ENCODE data around the gene CNTN4.

The CNTN4 gene

GRCh38 chr3:2862366-2862765, 763.7 kb downstream of the CNTN4 start:
- H3K4me1 ChIP-seq (ENCODE audit: control insufficient read depth, insufficient read depth, low read length, poor library complexity, severe bottlenecking) = no peaks in the 10 kb centered on the region
- no peaks in the 10 kb centered on the region for H3K9me3 ChIP-seq (ENCODE audit: control insufficient read depth, low read length)
- 100% methylated on average over 1 of the region's 1 CpG for WGBS, 2 experiments (ENCODE audit: insufficient coverage in 2 of 2)
- no peak overlapping the region for H3K27ac ChIP-seq (ENCODE audit: low read depth, low read length, severe bottlenecking)
- H3K36me3 ChIP-seq (ENCODE audit: control insufficient read depth, insufficient read depth, low read length) = no peaks in the 10 kb centered on the region
- no peak overlapping the region for H3K4me3 ChIP-seq (ENCODE audit: extremely low read depth, insufficient read depth, low read length, poor library complexity, severe bottlenecking)

GRCh38 chr3:2863127-2863526, 764.5 kb downstream of the CNTN4 start:
- Histone ChIP-seq H3K36me3 (ENCODE audit: control insufficient read depth, insufficient read depth, low read length) (no peaks in the 10 kb centered on the region), H3K27ac (ENCODE audit: low read depth, low read length, severe bottlenecking) (no peak overlapping the region), H3K9me3 (ENCODE audit: control insufficient read depth, low read length) (no peaks in the 10 kb centered on the region), H3K4me3 (ENCODE audit: extremely low read depth, insufficient read depth, low read length, poor library complexity, severe bottlenecking) (no peak overlapping the region), H3K4me1 (ENCODE audit: control insufficient read depth, insufficient read depth, low read length, poor library complexity, severe bottlenecking) (no peaks in the 10 kb centered on the region)
- no CpG with 5 or more reads among the region's 2 CpGs for WGBS, 2 experiments (ENCODE audit: insufficient coverage in 2 of 2)

DNA sequence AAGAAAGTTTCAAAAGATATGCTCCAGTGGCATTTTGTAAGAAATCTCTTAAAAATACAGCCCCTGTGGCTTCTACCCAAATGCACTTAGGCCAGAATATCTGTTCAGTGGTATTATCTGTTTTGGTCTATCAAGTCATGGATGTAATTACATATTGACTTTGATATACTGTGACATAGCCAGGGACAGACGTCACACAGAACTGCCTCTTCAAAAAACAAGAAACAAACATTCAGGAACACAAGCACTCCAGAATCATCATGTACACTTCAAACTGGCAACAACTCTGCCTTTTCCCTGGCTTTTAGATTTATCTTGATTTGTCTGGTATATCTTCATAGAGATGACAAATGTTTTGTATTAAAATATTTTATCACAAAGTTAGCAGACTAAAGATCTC, 771.2 kb downstream of the CNTN4 start:
- no peak overlapping the region for H3K4me3 ChIP-seq (ENCODE audit: extremely low read depth, insufficient read depth, low read length, poor library complexity, severe bottlenecking)
- WGBS, 2 experiments (ENCODE audit: insufficient coverage in 2 of 2) = 100% methylated on average over 1 of the region's 1 CpG; no CpG with 5 or more reads in 1 of the 2 experiments
- H3K36me3 ChIP-seq (ENCODE audit: control insufficient read depth, insufficient read depth, low read length) = no peaks in the 10 kb centered on the region
- no peak overlapping the region for H3K27ac ChIP-seq (ENCODE audit: low read depth, low read length, severe bottlenecking)
- no peaks in the 10 kb centered on the region for H3K4me1 ChIP-seq (ENCODE audit: control insufficient read depth, insufficient read depth, low read length, poor library complexity, severe bottlenecking)
- no peaks in the 10 kb centered on the region for H3K9me3 ChIP-seq (ENCODE audit: control insufficient read depth, low read length)

- no peak overlapping the region for H3K27ac ChIP-seq (ENCODE audit: low read depth, low read length, severe bottlenecking)
- H3K9me3 ChIP-seq (ENCODE audit: control insufficient read depth, low read length) = no peaks in the 10 kb centered on the region
- H3K4me3 ChIP-seq (ENCODE audit: extremely low read depth, insufficient read depth, low read length, poor library complexity, severe bottlenecking) = no peak overlapping the region
- 80% methylated on average over 1 of the region's 3 CpGs; no CpG with 5 or more reads in 1 of the 2 experiments for WGBS, 2 experiments (ENCODE audit: insufficient coverage in 2 of 2)
- no peaks in the 10 kb centered on the region for H3K4me1 ChIP-seq (ENCODE audit: control insufficient read depth, insufficient read depth, low read length, poor library complexity, severe bottlenecking)
- no peaks in the 10 kb centered on the region for H3K36me3 ChIP-seq (ENCODE audit: control insufficient read depth, insufficient read depth, low read length)
Measured at GRCh38 chr3:2870724-2871333, 772.2 kb downstream of the CNTN4 start.

GRCh38 chr3:2872884-2873283, 774.2 kb downstream of the CNTN4 start:
- Histone ChIP-seq H3K36me3 (ENCODE audit: control insufficient read depth, insufficient read depth, low read length) (no peaks in the 10 kb centered on the region), H3K4me3 (ENCODE audit: extremely low read depth, insufficient read depth, low read length, poor library complexity, severe bottlenecking) (no peak overlapping the region), H3K4me1 (ENCODE audit: control insufficient read depth, insufficient read depth, low read length, poor library complexity, severe bottlenecking) (no peaks in the 10 kb centered on the region), H3K9me3 (ENCODE audit: control insufficient read depth, low read length) (no peaks in the 10 kb centered on the region), H3K27ac (ENCODE audit: low read depth, low read length, severe bottlenecking) (no peak overlapping the region)
- no CpG with 5 or more reads among the region's 2 CpGs for WGBS, 2 experiments (ENCODE audit: insufficient coverage in 2 of 2)

GRCh38 chr3:2873986-2874385, 775.3 kb downstream of the CNTN4 start:
- Histone ChIP-seq H3K36me3 (ENCODE audit: control insufficient read depth, insufficient read depth, low read length) (no peaks in the 10 kb centered on the region), H3K27ac (ENCODE audit: low read depth, low read length, severe bottlenecking) (no peak overlapping the region), H3K9me3 (ENCODE audit: control insufficient read depth, low read length) (no peaks in the 10 kb centered on the region), H3K4me3 (ENCODE audit: extremely low read depth, insufficient read depth, low read length, poor library complexity, severe bottlenecking) (no peak overlapping the region), H3K4me1 (ENCODE audit: control insufficient read depth, insufficient read depth, low read length, poor library complexity, severe bottlenecking) (no peaks in the 10 kb centered on the region)
- WGBS, 2 experiments (ENCODE audit: insufficient coverage in 2 of 2) = 100% methylated on average over 1 to 2 of the region's 2 CpGs

- Histone ChIP-seq H3K36me3 (ENCODE audit: control insufficient read depth, insufficient read depth, low read length) (no peaks in the 10 kb centered on the region), H3K27ac (ENCODE audit: low read depth, low read length, severe bottlenecking) (no peak overlapping the region), H3K9me3 (ENCODE audit: control insufficient read depth, low read length) (no peaks in the 10 kb centered on the region), H3K4me3 (ENCODE audit: extremely low read depth, insufficient read depth, low read length, poor library complexity, severe bottlenecking) (no peak overlapping the region), H3K4me1 (ENCODE audit: control insufficient read depth, insufficient read depth, low read length, poor library complexity, severe bottlenecking) (no peaks in the 10 kb centered on the region)
- WGBS, 2 experiments (ENCODE audit: insufficient coverage in 2 of 2) = no CpG with 5 or more reads among the region's 3 CpGs
Measured at GRCh38 chr3:2875699-2876098, 777.0 kb downstream of the CNTN4 start.

DNA sequence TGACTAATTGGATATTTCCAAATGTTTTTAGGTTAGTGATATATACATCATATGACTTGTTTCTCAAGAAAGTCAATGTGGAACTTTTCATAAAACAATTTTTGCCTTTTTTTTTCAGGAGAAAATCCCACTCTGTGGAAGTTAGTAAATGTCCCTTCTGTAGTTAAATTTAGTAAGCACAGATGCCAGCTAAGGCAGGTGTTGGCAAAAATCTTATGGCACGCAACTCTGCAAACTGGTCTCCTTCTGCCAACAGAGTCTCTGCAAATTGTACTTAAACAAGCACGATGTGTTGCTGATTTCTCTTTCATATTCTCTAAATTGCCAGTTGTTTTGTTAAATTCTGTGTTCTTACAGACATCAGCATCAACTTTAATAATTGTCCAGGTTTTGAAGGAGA, 777.7 kb downstream of the CNTN4 start:
- no peak overlapping the region for H3K27ac ChIP-seq (ENCODE audit: low read depth, low read length, severe bottlenecking)
- no peaks in the 10 kb centered on the region for H3K36me3 ChIP-seq (ENCODE audit: control insufficient read depth, insufficient read depth, low read length)
- WGBS, 2 experiments (ENCODE audit: insufficient coverage in 2 of 2) = 88 to 100% methylated on average over 1 of the region's 2 CpGs
- H3K4me1 ChIP-seq (ENCODE audit: control insufficient read depth, insufficient read depth, low read length, poor library complexity, severe bottlenecking) = no peaks in the 10 kb centered on the region
- H3K4me3 ChIP-seq (ENCODE audit: extremely low read depth, insufficient read depth, low read length, poor library complexity, severe bottlenecking) = no peak overlapping the region
- H3K9me3 ChIP-seq (ENCODE audit: control insufficient read depth, low read length) = no peaks in the 10 kb centered on the region

- Histone ChIP-seq H3K4me1 (ENCODE audit: control insufficient read depth, insufficient read depth, low read length, poor library complexity, severe bottlenecking) (no peaks in the 10 kb centered on the region), H3K36me3 (ENCODE audit: control insufficient read depth, insufficient read depth, low read length) (no peaks in the 10 kb centered on the region), H3K27ac (ENCODE audit: low read depth, low read length, severe bottlenecking) (no peak overlapping the region), H3K4me3 (ENCODE audit: extremely low read depth, insufficient read depth, low read length, poor library complexity, severe bottlenecking) (no peak overlapping the region), H3K9me3 (ENCODE audit: control insufficient read depth, low read length) (no peaks in the 10 kb centered on the region)
- WGBS, 2 experiments (ENCODE audit: insufficient coverage in 2 of 2) = 100% methylated on average over 1 of the region's 2 CpGs; no CpG with 5 or more reads in 1 of the 2 experiments
Measured at GRCh38 chr3:2879023-2879422, 780.4 kb downstream of the CNTN4 start.

GRCh38 chr3:2879587-2879986, 780.9 kb downstream of the CNTN4 start:
- H3K27ac ChIP-seq (ENCODE audit: low read depth, low read length, severe bottlenecking) = no peak overlapping the region
- H3K9me3 ChIP-seq (ENCODE audit: control insufficient read depth, low read length) = no peaks in the 10 kb centered on the region
- no peaks in the 10 kb centered on the region for H3K4me1 ChIP-seq (ENCODE audit: control insufficient read depth, insufficient read depth, low read length, poor library complexity, severe bottlenecking)
- no peaks in the 10 kb centered on the region for H3K36me3 ChIP-seq (ENCODE audit: control insufficient read depth, insufficient read depth, low read length)
- H3K4me3 ChIP-seq (ENCODE audit: extremely low read depth, insufficient read depth, low read length, poor library complexity, severe bottlenecking) = no peak overlapping the region

- 83 to 97% methylated on average over 6 to 7 of the region's 7 CpGs for WGBS, 2 experiments (ENCODE audit: insufficient coverage in 2 of 2)
- Histone ChIP-seq H3K27ac (ENCODE audit: low read depth, low read length, severe bottlenecking) (no peak overlapping the region), H3K9me3 (ENCODE audit: control insufficient read depth, low read length) (no peaks in the 10 kb centered on the region), H3K36me3 (ENCODE audit: control insufficient read depth, insufficient read depth, low read length) (no peaks in the 10 kb centered on the region), H3K4me3 (ENCODE audit: extremely low read depth, insufficient read depth, low read length, poor library complexity, severe bottlenecking) (no peak overlapping the region), H3K4me1 (ENCODE audit: control insufficient read depth, insufficient read depth, low read length, poor library complexity, severe bottlenecking) (no peaks in the 10 kb centered on the region)
Measured at GRCh38 chr3:2880218-2880756, 781.6 kb downstream of the CNTN4 start.
